GM12878 (cell line): Measurements from ENCODE around the gene HMGB3. TPM values are rescaled to one million over a fixed set of nuclear protein-coding genes. Genes with fewer than 3 reads are reported as not detected.

ENCODE experiments used
- ATAC-seq: fragments of 200-7000 bp; cut with Tn5 transposase; 3 replicates; pipeline ENCODE4 v1.9.1; 2020; ENCODE audit warnings: mild to moderate bottlenecking, moderate library complexity
- BruUV-seq: library from RNA; stranded (reverse); fragments of 400-500 nt; replicated peaks from 2 replicates; lab custom pipeline; 2021; lab: Mats Ljungman, UMichigan
- CTCF ChIA-PET: fragments of 300-600 bp; sonication (Branson Sonifier 250); formaldehyde crosslinking; extraction: SDS; loops from one replicate; lab custom pipeline; 2021; ENCODE audit warnings: inconsistent platforms; lab: Yijun Ruan, JAX
- POLR2A ChIA-PET: fragments of 350-600 bp; formaldehyde crosslinking; extraction: SDS; loops from one replicate; lab custom pipeline; 2021; ENCODE audit warnings: inconsistent platforms; lab: Charles Lee
- RAD21 ChIA-PET: fragments of 300-600 bp; sonication (Branson Sonifier 250); formaldehyde crosslinking; loops from one replicate; lab custom pipeline; 2023; ENCODE audit warnings: antibody characterized with exemption; ENCODE audit not compliant: unreplicated experiment; lab: Charles Lee
- SMC1A ChIA-PET: fragments of 300-600 bp; sonication (Branson Sonifier 250); formaldehyde crosslinking; loops from one replicate; lab custom pipeline; 2023; ENCODE audit not compliant: unreplicated experiment, uncharacterized antibody; lab: Charles Lee
- DNase-seq: peaks from one replicate; pipeline ENCODE4 v3.0.0-alpha.2; 2011; ENCODE audit warnings: low read depth, low spot score
- FAIRE-seq: peaks from 3 replicates; lab custom pipeline; 2011; peaks lifted over from hg19 to GRCh38; lab: Jason Lieb, UNC
- H2AFZ ChIP-seq: 2 replicates; pipeline ENCODE4 v1.6.0; 2011; ENCODE audit warnings: low read depth, low read length, control low read depth; ENCODE audit not compliant: control insufficient read depth
- H3K27ac ChIP-seq: 2 replicates; pipeline ENCODE4 v1.5.1; 2011; ENCODE audit warnings: control low read depth; ENCODE audit not compliant: control insufficient read depth, insufficient read depth
- H3K27me3 ChIP-seq, 2 experiments: replicated peaks in 1 of 2; 2 replicates each; pipeline versions ENCODE4 v1.6.0 to v1.6.1; 2011; ENCODE audit warnings: low read length in 1 of 2; ENCODE audit not compliant: control insufficient read depth in 2 of 2, insufficient read depth in 2 of 2
- H3K36me3 ChIP-seq, 2 experiments: 2 replicates each; pipeline ENCODE4 v1.5.1; 2011; ENCODE audit warnings: low read length in 1 of 2; ENCODE audit not compliant: control insufficient read depth in 2 of 2, insufficient read depth in 2 of 2
- H3K4me1 ChIP-seq: 2 replicates; pipeline ENCODE4 v1.6.1; 2011; ENCODE audit warnings: mild to moderate bottlenecking, low read length, moderate library complexity, mixed read lengths; ENCODE audit not compliant: control insufficient read depth, insufficient read depth
- H3K4me2 ChIP-seq: 2 replicates; pipeline ENCODE4 v1.6.0; 2011; ENCODE audit warnings: control low read depth; ENCODE audit not compliant: control insufficient read depth, insufficient read depth
- H3K4me3 ChIP-seq: fragments of 200-600 bp; sonication (generic); 2 replicates; pipeline ENCODE4 v1.5.1; 2016
- H3K79me2 ChIP-seq: 2 replicates; pipeline ENCODE4 v1.6.0; 2011; ENCODE audit warnings: low read length; ENCODE audit not compliant: control insufficient read depth, insufficient read depth
- H3K9ac ChIP-seq: 2 replicates; pipeline ENCODE4 v1.8.0; 2011; ENCODE audit warnings: low read length, control low read depth, mixed read lengths; ENCODE audit not compliant: control insufficient read depth, insufficient read depth
- H3K9me3 ChIP-seq: replicated peaks from 3 replicates; pipeline ENCODE4 v1.5.1; 2011; ENCODE audit warnings: mild to moderate bottlenecking, low read length; ENCODE audit not compliant: control insufficient read depth, insufficient read depth
- H4K20me1 ChIP-seq: 2 replicates; pipeline ENCODE4 v1.6.0; 2011; ENCODE audit not compliant: control insufficient read depth, insufficient read depth
- HDAC6 ChIP-seq: fragments of 200-600 bp; sonication (generic); IDR thresholded peaks from one replicate; pipeline ENCODE4 v1.8.0; 2017; ENCODE audit warnings: antibody characterized with exemption; ENCODE audit not compliant: unreplicated experiment
- HDGF ChIP-seq: fragments of 450-650 bp; IDR thresholded peaks from 2 replicates; pipeline ENCODE4 v1.6.1; 2016; ENCODE audit warnings: antibody characterized with exemption
- MEF2B ChIP-seq: fragments of 450-650 bp; IDR thresholded peaks from 2 replicates; pipeline ENCODE4 v1.6.1; 2018; ENCODE audit warnings: mild to moderate bottlenecking, moderate library complexity; ENCODE audit not compliant: partially characterized antibody, poor library complexity, severe bottlenecking
- NR2C2 ChIP-seq: IDR thresholded peaks from 2 replicates; pipeline ENCODE4 v1.6.1; 2011; ENCODE audit warnings: borderline replicate concordance, low read depth; ENCODE audit not compliant: control insufficient read depth, insufficient read length
- POU2F2 ChIP-seq: IDR thresholded peaks from 3 replicates; pipeline ENCODE4 v1.6.1; 2011; ENCODE audit warnings: low read depth, mild to moderate bottlenecking, low read length, borderline replicate concordance
- RCOR1 ChIP-seq: conservative IDR thresholded peaks from 2 replicates; pipeline ENCODE4 v1.6.1; 2012; ENCODE audit warnings: low read depth, low read length, improper control_type of control experiment
- SIN3A ChIP-seq: IDR thresholded peaks from 2 replicates; pipeline ENCODE4 v1.6.1; 2012; ENCODE audit warnings: low read depth, low read length, improper control_type of control experiment
- YBX1 ChIP-seq: fragments of 450-650 bp; IDR thresholded peaks from 2 replicates; pipeline ENCODE4 v1.6.1; 2016; ENCODE audit warnings: antibody characterized with exemption
- WGBS: methylation state at CpG from one replicate; pipeline ENCODE4 v1.1.6; 2016; ENCODE audit warnings: low lambda C conversion rate; ENCODE audit not compliant: insufficient replicate concordance, insufficient coverage; ENCODE audit errors: missing lambda C conversion rate; 5-methylcytosine and 5-hydroxymethylcytosine counted together
- in situ Hi-C: fragments of 300-500 bp; cut with MboI; formaldehyde crosslinking; loops from 9 replicates; pipeline ENCODE4 v1.14.3; 2018; ENCODE audit warnings: mixed read lengths
- intact Hi-C: fragments of 100-400 bp; cut with micrococcal nuclease; formaldehyde crosslinking; loops from one replicate; pipeline ENCODE4 v1.14.2; 2022; ENCODE audit not compliant: unreplicated experiment
- polyA plus RNA-seq, 11 experiments: library from polyadenylated mRNA; depleted of rRNA in 4 of 11; unstranded in 6 of 11; stranded (reverse) in 5 of 11; fragments of >200 nt; fragmentation: Nextera tagmentation in 4 of 11; fragmentation: Illumina TruSeq in 1 of 11; extraction: Ambion mirVana in 4 of 11; extraction: Trizol in 1 of 11; gene quantifications; 1 replicate in 1 of 11; 2 replicates in 10 of 11; pipeline versions ENCODE4 v1.2.1 to v1.2.3, GENCODE V29; 2011 to 2016; ENCODE audit warnings: inconsistent platforms in 2 of 11, missing spikeins in 2 of 11, low read depth in 1 of 11
- total RNA-seq, 4 experiments: library from RNA; depleted of rRNA in 3 of 4; stranded (reverse); fragments of >200 nt in 3 of 4; fragmentation: Illumina TruSeq in 1 of 4; extraction: Trizol in 1 of 4; gene quantifications; 2 replicates each; pipeline versions ENCODE4 v1.2.1 to v1.2.3, GENCODE V29; 2013 to 2021
- TF ChIP-seq, protein P1 (sequence below): IDR thresholded peaks from 2 replicates; pipeline ENCODE4 v1.6.1; 2012; ENCODE audit warnings: low read depth, low read length, improper control_type of control experiment
- TF ChIP-seq, protein P2 (sequence below), 3 experiments: IDR thresholded peaks in 2 of 3; conservative IDR thresholded peaks in 1 of 3; 2 replicates each; pipeline ENCODE4 v1.5.1; 2011; ENCODE audit warnings: low read depth in 3 of 3, low read length in 3 of 3, mild to moderate bottlenecking in 3 of 3, control low read depth in 2 of 3, moderate library complexity in 2 of 3, inconsistent platforms in 1 of 3, mixed read lengths in 1 of 3; ENCODE audit not compliant: control insufficient read depth in 2 of 3, insufficient read depth in 1 of 3; ENCODE audit errors: extremely low read depth in 1 of 3
- TF ChIP-seq, protein P3 (sequence below): IDR thresholded peaks from 2 replicates; pipeline ENCODE4 v1.6.1; 2011; ENCODE audit warnings: mild to moderate bottlenecking, low read depth, low read length, moderate library complexity; ENCODE audit not compliant: insufficient replicate concordance
- TF ChIP-seq, protein P4 (sequence below): IDR thresholded peaks from 2 replicates; pipeline ENCODE4 v1.6.1; 2012; ENCODE audit warnings: low read depth, low read length, improper control_type of control experiment

Gene HMGB3
- total and polyA plus RNA-seq, 10 of the 15 experiments (the other 5 are each of a cell fraction or from before 2014, with no cell fraction given) = 19.1 to 167 (median 109) TPM

DNA sequence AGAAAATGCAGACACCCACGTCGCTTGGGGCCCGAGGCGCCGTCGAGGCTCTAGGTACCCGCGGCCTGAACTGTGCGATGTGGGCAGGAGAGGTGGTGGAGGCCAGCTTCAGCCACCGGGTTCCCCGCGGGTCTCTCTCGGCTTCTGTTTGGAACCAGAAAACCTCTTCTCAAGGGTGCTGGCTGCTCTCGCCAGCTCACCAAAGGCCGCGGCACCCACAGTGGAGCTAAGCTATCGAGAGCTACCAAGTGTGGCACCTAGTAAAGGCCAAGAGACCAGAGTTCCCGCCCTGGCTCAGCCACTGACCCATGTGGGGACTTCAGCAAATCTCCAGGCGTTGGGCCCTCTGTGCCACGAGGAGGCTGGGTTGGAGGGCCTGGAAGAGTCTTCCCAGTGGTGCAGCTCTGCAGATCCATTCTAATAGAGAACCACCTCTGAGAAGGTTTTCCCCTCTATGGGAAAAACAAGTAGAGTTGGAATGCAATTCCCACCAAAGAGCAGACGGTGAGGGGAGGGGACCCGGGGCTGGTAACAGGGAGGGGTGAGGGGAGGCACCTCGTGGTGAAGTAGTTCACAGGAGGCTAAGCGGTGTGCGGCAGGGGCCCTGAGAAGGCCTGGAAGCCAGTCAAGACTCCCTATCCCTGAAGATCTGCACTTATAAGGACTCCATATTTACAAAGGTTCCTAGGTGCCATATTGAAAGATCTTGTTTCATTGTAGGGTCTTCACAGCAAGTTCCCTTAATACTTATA is 5.5 kb upstream of the HMGB3 start:
- in situ Hi-C loops (no loop called here), intact Hi-C loops (no loop called here)
- no peaks in the 10 kb centered on the region for H3K79me2 ChIP-seq
- DNase-seq (no peak), FAIRE-seq (no peak), ATAC-seq (no peak)
- H3K4me1 ChIP-seq = no peaks in the 10 kb centered on the region
- H3K4me3 ChIP-seq = no peak overlapping the region
- no TSS peak for BruUV-seq
- H3K9ac ChIP-seq = no peak overlapping the region
- TF ChIP-seq RCOR1 = no peak
- no peak for TF ChIP-seq MEF2B
- TF ChIP-seq, protein P1, sequence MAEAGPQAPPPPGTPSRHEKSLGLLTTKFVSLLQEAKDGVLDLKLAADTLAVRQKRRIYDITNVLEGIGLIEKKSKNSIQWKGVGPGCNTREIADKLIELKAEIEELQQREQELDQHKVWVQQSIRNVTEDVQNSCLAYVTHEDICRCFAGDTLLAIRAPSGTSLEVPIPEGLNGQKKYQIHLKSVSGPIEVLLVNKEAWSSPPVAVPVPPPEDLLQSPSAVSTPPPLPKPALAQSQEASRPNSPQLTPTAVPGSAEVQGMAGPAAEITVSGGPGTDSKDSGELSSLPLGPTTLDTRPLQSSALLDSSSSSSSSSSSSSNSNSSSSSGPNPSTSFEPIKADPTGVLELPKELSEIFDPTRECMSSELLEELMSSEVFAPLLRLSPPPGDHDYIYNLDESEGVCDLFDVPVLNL = no peak
- TF ChIP-seq SIN3A = no peak
- no peak for TF ChIP-seq POU2F2
- POLR2A ChIA-PET = no interaction called here
- CTCF ChIA-PET = no interaction called here
- H3K27me3 ChIP-seq = no peaks in the 10 kb centered on the region
- WGBS = 80% methylated on average over 25 of the region's 25 CpGs
- no peaks in the 10 kb centered on the region for H4K20me1 ChIP-seq
- H3K27ac ChIP-seq = no peak overlapping the region
- no peaks in the 10 kb centered on the region for H3K36me3 ChIP-seq
- RAD21 ChIA-PET = no interaction called here
- H3K4me2 ChIP-seq = no peak overlapping the region
- no peak overlapping the region for H2AFZ ChIP-seq
- SMC1A ChIA-PET = no interaction called here
- no peaks in the 10 kb centered on the region for H3K9me3 ChIP-seq

DNA sequence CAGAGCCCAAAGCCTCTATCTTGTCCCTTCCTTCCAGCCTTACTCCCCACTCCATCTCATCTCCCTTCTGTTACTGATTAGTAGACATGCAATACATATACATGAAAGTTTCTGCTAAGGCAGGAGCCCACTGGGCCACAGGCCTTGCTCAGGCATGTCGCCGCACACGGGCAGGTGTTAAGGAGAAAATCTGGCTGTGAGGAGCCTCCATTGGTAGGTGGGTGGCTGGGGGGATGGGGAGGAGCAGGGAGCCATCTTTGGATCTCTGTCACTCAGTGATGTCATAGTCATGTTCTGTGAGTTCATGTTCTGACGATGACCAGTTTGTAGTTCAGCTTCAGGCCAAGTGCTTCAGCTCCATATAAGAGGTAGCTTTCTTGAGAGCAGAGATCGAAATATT is 2.9 kb upstream of the HMGB3 start:
- no peak overlapping the region for H3K9ac ChIP-seq
- FAIRE-seq (no peak), ATAC-seq (no peak), DNase-seq (no peak)
- in situ Hi-C loops = no loop called here
- H3K4me3 ChIP-seq = no peak overlapping the region
- no peaks in the 10 kb centered on the region for H3K4me1 ChIP-seq
- intact Hi-C loops = loop anchor here (10.0 kb wide), 2 partner anchors 205 to 425 kb away; no protein-coding TSS in a partner anchor
- H3K27ac ChIP-seq = no peak overlapping the region
- no peaks in the 10 kb centered on the region for H3K36me3 ChIP-seq
- RAD21 ChIA-PET = no interaction called here
- SMC1A ChIA-PET = no interaction called here
- no peaks in the 10 kb centered on the region for H3K27me3 ChIP-seq
- POLR2A ChIA-PET = no interaction called here
- BruUV-seq = no TSS peak
- H3K9me3 ChIP-seq = no peaks in the 10 kb centered on the region; the same call in 2 of the 3 replicates
- TF ChIP-seq HDGF (no peak), NR2C2 (no peak), YBX1 (no peak), HDAC6 (no peak)
- TF ChIP-seq, protein P2, sequence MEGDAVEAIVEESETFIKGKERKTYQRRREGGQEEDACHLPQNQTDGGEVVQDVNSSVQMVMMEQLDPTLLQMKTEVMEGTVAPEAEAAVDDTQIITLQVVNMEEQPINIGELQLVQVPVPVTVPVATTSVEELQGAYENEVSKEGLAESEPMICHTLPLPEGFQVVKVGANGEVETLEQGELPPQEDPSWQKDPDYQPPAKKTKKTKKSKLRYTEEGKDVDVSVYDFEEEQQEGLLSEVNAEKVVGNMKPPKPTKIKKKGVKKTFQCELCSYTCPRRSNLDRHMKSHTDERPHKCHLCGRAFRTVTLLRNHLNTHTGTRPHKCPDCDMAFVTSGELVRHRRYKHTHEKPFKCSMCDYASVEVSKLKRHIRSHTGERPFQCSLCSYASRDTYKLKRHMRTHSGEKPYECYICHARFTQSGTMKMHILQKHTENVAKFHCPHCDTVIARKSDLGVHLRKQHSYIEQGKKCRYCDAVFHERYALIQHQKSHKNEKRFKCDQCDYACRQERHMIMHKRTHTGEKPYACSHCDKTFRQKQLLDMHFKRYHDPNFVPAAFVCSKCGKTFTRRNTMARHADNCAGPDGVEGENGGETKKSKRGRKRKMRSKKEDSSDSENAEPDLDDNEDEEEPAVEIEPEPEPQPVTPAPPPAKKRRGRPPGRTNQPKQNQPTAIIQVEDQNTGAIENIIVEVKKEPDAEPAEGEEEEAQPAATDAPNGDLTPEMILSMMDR (IDR thresholded peaks at IDR 0.05 in 2 of 3, conservative IDR thresholded peaks at IDR 0.05 in 1 of 3; ENCODE audit: control insufficient read depth in 2 of 3, extremely low read depth in 1 of 3, insufficient read depth in 1 of 3, low read depth in 3 of 3, low read length in 3 of 3) = no peak
- TF ChIP-seq, protein P3, sequence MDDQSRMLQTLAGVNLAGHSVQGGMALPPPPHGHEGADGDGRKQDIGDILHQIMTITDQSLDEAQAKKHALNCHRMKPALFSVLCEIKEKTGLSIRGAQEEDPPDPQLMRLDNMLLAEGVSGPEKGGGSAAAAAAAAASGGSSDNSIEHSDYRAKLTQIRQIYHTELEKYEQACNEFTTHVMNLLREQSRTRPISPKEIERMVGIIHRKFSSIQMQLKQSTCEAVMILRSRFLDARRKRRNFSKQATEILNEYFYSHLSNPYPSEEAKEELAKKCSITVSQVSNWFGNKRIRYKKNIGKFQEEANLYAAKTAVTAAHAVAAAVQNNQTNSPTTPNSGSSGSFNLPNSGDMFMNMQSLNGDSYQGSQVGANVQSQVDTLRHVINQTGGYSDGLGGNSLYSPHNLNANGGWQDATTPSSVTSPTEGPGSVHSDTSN = no peak
- TF ChIP-seq, protein P4, sequence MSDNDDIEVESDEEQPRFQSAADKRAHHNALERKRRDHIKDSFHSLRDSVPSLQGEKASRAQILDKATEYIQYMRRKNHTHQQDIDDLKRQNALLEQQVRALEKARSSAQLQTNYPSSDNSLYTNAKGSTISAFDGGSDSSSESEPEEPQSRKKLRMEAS = no peak
- TF ChIP-seq, all 136 proteins: peak for 0
- Histone ChIP-seq H4K20me1 (no peaks in the 10 kb centered on the region), H3K4me2 (no peak overlapping the region), H2AFZ (no peak overlapping the region), H3K79me2 (peaks cover 8% of the 10 kb centered on the region)
- 86% methylated on average over 5 of the region's 5 CpGs for whole genome bisulfite sequencing
- CTCF ChIA-PET = interaction anchor here (0.6 kb wide), 1 partner anchor 295 kb away, joined by 3 read pairs; no protein-coding TSS in a partner anchor
